ENCODE data around the gene FRMD6.
A peak's percentile ranks its signal among the peaks of the same experiment; 100 is the strongest.

FRMD6 gene

GRCh38 chr14:51648296-51648695, 3.4 kb upstream of the FRMD6 start:
- no peaks in the 10 kb centered on the region for H3K9me3 Mint-ChIP-seq
- H3K4me3 Mint-ChIP-seq: no peak overlapping the region
- peaks cover 9% of the 10 kb centered on the region for H3K4me1 Mint-ChIP-seq
- H3K36me3 Mint-ChIP-seq: no peaks in the 10 kb centered on the region
- DNase-seq (ENCODE audit: low spot score in 2 of 2): no peak
- no peak for ATAC-seq
- H3K27ac Mint-ChIP-seq: no peak overlapping the region

GRCh38 chr14:51650716-51651387, 858 bp upstream of the FRMD6 start:
- peak overlapping the region; percentile 81 for H3K27ac Mint-ChIP-seq
- no peak for ATAC-seq
- no peak for DNase-seq (ENCODE audit: low spot score in 2 of 2)

GRCh38 chr14:51652168-51653078, 713 bp downstream of the FRMD6 start:
- no peaks in the 10 kb centered on the region for H3K36me3 Mint-ChIP-seq
- no peaks in the 10 kb centered on the region for H3K9me3 Mint-ChIP-seq
- peaks cover 17% of the 10 kb centered on the region for H3K4me1 Mint-ChIP-seq
- ATAC-seq: peak; percentile 67
- H3K4me3 Mint-ChIP-seq: peak overlapping the region; percentile 71
- peak in 1 of 2 donors; percentile 89 for DNase-seq (ENCODE audit: low spot score in 2 of 2)
- H3K27ac Mint-ChIP-seq: peak overlapping the region; percentile 81

More at GRCh38 chr14:51650716-51651387, 858 bp upstream of the FRMD6 start:
- no peaks in the 10 kb centered on the region for H3K36me3 Mint-ChIP-seq
- peak overlapping the region; percentile 71 for H3K4me3 Mint-ChIP-seq
- no peaks in the 10 kb centered on the region for H3K9me3 Mint-ChIP-seq
- H3K4me1 Mint-ChIP-seq: peaks cover 17% of the 10 kb centered on the region

GRCh38 chr14:51653079-51653774, 1.5 kb downstream of the FRMD6 start:
- DNase-seq (ENCODE audit: low spot score in 2 of 2): no peak
- H3K9me3 Mint-ChIP-seq: no peaks in the 10 kb centered on the region

GRCh38 chr14:51653775-51654532, 2.2 kb downstream of the FRMD6 start:
- peaks cover 17% of the 10 kb centered on the region for H3K4me1 Mint-ChIP-seq
- no peaks in the 10 kb centered on the region for H3K9me3 Mint-ChIP-seq
- H3K4me3 Mint-ChIP-seq: peak overlapping the region; percentile 71
- H3K36me3 Mint-ChIP-seq: no peaks in the 10 kb centered on the region
- H3K27ac Mint-ChIP-seq: no peak overlapping the region
- DNase-seq (ENCODE audit: low spot score in 2 of 2) (no peak), ATAC-seq (no peak)

More at GRCh38 chr14:51653079-51653774, 1.5 kb downstream of the FRMD6 start:
- ATAC-seq: no peak
- Mint-ChIP-seq H3K27ac (peak overlapping the region; percentile 1), H3K4me3 (peak overlapping the region; percentile 71), H3K4me1 (peaks cover 17% of the 10 kb centered on the region), H3K36me3 (no peaks in the 10 kb centered on the region)

GRCh38 chr14:51654533-51654845, 2.8 kb downstream of the FRMD6 start:
- DNase-seq (ENCODE audit: low spot score in 2 of 2): no peak
- Mint-ChIP-seq H3K9me3 (no peaks in the 10 kb centered on the region), H3K36me3 (no peaks in the 10 kb centered on the region), H3K27ac (no peak overlapping the region), H3K4me3 (no peak overlapping the region), H3K4me1 (peaks cover 17% of the 10 kb centered on the region)
- no peak for ATAC-seq

GRCh38 chr14:51657762-51658161, 6.1 kb downstream of the FRMD6 start:
- Mint-ChIP-seq H3K9me3 (no peaks in the 10 kb centered on the region), H3K4me3 (no peak overlapping the region), H3K4me1 (peaks cover 14% of the 10 kb centered on the region), H3K27ac (no peak overlapping the region), H3K36me3 (no peaks in the 10 kb centered on the region)
- peak; percentile 75 for ATAC-seq
- no peak for DNase-seq (ENCODE audit: low spot score in 2 of 2)

- no peaks in the 10 kb centered on the region for H3K9me3 Mint-ChIP-seq
- no peak for ATAC-seq
- no peak overlapping the region for H3K4me3 Mint-ChIP-seq
- peaks cover 5% of the 10 kb centered on the region for H3K4me1 Mint-ChIP-seq
- DNase-seq (ENCODE audit: low spot score in 2 of 2): no peak
- no peaks in the 10 kb centered on the region for H3K36me3 Mint-ChIP-seq
- H3K27ac Mint-ChIP-seq: no peak overlapping the region
Measured at GRCh38 chr14:51658441-51659173, 6.9 kb downstream of the FRMD6 start.

- Mint-ChIP-seq H3K4me3 (no peak overlapping the region), H3K36me3 (no peaks in the 10 kb centered on the region), H3K27ac (no peak overlapping the region)
Measured at GRCh38 chr14:51660741-51661140, 9.0 kb downstream of the FRMD6 start.

GRCh38 chr14:51661504-51661903, 9.8 kb downstream of the FRMD6 start:
- no peak for ATAC-seq
- Mint-ChIP-seq H3K27ac (no peak overlapping the region), H3K36me3 (no peaks in the 10 kb centered on the region), H3K9me3 (peaks cover 3% of the 10 kb centered on the region), H3K4me3 (no peak overlapping the region), H3K4me1 (no peaks in the 10 kb centered on the region)
- no peak for DNase-seq (ENCODE audit: low spot score in 2 of 2)

More at GRCh38 chr14:51660741-51661140, 9.0 kb downstream of the FRMD6 start:
- ATAC-seq: no peak
- no peak for DNase-seq (ENCODE audit: low spot score in 2 of 2)
- Mint-ChIP-seq H3K9me3 (peaks cover 2% of the 10 kb centered on the region), H3K4me1 (no peaks in the 10 kb centered on the region)

- H3K4me3 Mint-ChIP-seq: no peak overlapping the region
- peaks cover 3% of the 10 kb centered on the region for H3K9me3 Mint-ChIP-seq
- no peaks in the 10 kb centered on the region for H3K36me3 Mint-ChIP-seq
- no peaks in the 10 kb centered on the region for H3K4me1 Mint-ChIP-seq
- ATAC-seq: peak; percentile 58
- H3K27ac Mint-ChIP-seq: no peak overlapping the region
- DNase-seq (ENCODE audit: low spot score in 2 of 2): no peak
Measured at GRCh38 chr14:51663783-51664326, 12.1 kb downstream of the FRMD6 start.

GRCh38 chr14:51666070-51666469, 14.4 kb downstream of the FRMD6 start:
- H3K9me3 Mint-ChIP-seq: peaks cover 3% of the 10 kb centered on the region
- no peak overlapping the region for H3K4me3 Mint-ChIP-seq
- no peaks in the 10 kb centered on the region for H3K4me1 Mint-ChIP-seq
- ATAC-seq (no peak), DNase-seq (ENCODE audit: low spot score in 2 of 2) (no peak)
- no peak overlapping the region for H3K27ac Mint-ChIP-seq
- H3K36me3 Mint-ChIP-seq: no peaks in the 10 kb centered on the region

GRCh38 chr14:51666826-51667225, 15.1 kb downstream of the FRMD6 start:
- no peak for ATAC-seq
- H3K4me1 Mint-ChIP-seq: no peaks in the 10 kb centered on the region
- peaks cover 3% of the 10 kb centered on the region for H3K9me3 Mint-ChIP-seq
- no peak for DNase-seq (ENCODE audit: low spot score in 2 of 2)
- no peak overlapping the region for H3K27ac Mint-ChIP-seq
- no peaks in the 10 kb centered on the region for H3K36me3 Mint-ChIP-seq
- H3K4me3 Mint-ChIP-seq: no peak overlapping the region

GRCh38 chr14:51668870-51669269, 17.2 kb downstream of the FRMD6 start:
- Mint-ChIP-seq H3K9me3 (peaks cover 3% of the 10 kb centered on the region), H3K27ac (no peak overlapping the region), H3K4me3 (no peak overlapping the region), H3K36me3 (no peaks in the 10 kb centered on the region), H3K4me1 (no peaks in the 10 kb centered on the region)
- no peak for ATAC-seq
- DNase-seq (ENCODE audit: low spot score in 2 of 2): no peak

All from stimulated activated effector memory CD8-positive, alpha-beta T cell treated with anti-CD3 and anti-CD28 coated beads, Interleukin-12 subunit alpha, Interleukin-12 subunit beta, amount 100 ng/mL, for 72 hours (primary cell).